GM18873 (cell line): ENCODE data around the gene TRIM72.
"Not testable (repeated sequence)": the region's sequence is repeated elsewhere in the genome, so short reads cannot be mapped to it uniquely, and the experiment has no call there.

Source experiments
- ATAC-seq: cut with Tn5 transposase; IDR thresholded peaks from one replicate; pipeline ENCODE4 v1.9.1; 2021; ENCODE audit warnings: mild to moderate bottlenecking, moderate library complexity, moderate number of reproducible peaks; ENCODE audit not compliant: unreplicated experiment, low FRiP score

TRIM72 gene

DNA sequence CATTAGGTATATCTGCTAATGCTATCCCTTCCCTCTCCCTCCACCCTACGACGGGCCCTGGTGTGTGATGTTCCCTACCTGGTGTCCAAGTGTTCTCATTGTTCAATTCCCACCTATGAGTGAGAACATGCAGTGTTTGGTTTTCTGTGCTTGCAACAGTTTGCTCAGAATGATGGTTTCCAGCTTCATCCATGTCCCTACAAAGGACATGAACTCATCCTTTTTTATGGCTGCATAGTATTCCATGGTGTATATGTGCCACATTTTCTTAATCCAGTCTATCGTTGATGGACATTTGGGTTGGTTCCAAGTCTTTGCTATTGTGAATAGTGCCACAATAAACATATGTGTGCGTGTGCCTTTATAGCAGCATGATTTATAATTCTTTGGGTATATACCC, 64.9 kb downstream of the TRIM72 start:
- ATAC-seq: not testable (repeated sequence)
